Epidermal melanocyte (primary cell): Measurements from ENCODE around the gene CACNB2.
"Not testable (repeated sequence)": the region's sequence is repeated elsewhere in the genome, so short reads cannot be mapped to it uniquely, and the experiment has no call there.

Experiments used
- DNase-seq: peaks from one replicate; pipeline ENCODE4 v3.0.0; 2011; ENCODE audit warnings: low spot score; ENCODE audit not compliant: insufficient read length

Gene CACNB2

DNA sequence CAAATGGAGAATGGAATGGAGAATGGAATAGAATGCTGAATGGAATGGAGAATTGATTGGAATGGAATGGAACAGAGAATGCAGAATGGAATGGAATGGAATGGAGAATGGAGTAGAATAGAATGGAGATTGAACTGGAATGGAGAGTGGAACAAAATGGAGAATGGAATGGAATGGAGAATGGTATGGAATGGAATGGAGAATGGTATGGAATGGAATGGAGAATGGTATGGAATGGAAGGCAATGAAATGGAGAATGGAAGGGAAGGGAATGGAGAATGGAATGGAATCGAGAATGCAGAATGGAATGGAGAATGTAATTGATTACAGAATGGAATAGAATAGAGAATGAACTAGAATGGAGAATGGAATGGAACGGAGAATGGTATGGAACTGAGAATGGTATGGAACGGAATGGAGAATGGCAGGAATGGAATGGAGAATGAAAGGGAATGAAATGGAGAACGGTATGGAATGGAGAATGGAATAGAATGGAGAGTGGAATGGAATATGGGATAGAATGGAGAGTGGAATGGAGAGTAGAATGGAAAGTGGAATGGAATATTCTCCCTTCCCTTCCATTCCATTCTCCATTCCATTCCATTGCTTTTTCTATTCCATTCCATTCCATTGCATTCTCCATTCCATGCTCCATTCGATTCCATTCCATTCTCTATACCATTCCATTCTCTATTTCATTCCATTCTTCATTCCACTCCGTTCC is 422.9 kb downstream of the CACNB2 start:
- DNase-seq: no peak

DNA sequence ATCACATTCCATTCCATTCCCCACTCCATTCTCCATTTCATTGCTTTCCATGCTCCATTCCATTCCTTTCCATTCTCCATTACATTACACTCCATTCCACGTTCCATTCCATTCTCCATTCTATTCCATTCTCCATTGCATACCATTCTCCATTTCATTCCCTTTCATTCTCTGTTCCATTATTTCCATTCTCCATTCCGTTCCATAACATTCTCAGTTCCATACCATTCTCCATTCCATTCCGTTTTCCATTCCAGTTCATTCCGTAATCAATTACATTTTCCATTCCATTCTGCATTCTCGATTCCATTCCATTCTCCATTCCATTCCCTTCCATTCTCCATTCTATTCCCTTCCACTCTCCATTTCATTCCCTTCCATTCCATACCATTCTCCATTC is 424.8 kb downstream of the CACNB2 start:
- DNase-seq: no peak

DNA sequence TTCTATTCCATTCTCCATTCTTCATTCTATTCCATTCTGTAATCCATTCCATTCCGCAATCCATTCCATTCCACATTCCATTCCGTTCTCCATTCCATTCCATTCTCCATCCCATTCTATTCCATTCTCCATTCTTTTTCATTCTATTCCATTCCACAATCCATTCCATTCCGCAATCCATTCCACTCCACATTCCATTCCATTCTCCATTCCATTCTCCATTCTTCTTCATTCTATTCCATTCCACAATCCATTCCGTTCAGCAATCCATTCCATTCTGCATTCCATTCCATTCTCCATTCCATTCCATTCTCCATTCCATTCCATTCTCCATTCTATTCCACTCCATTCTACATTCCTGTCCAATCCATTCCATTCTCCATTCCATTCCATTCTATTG is 426.0 kb downstream of the CACNB2 start:
- no peak for DNase-seq

DNA sequence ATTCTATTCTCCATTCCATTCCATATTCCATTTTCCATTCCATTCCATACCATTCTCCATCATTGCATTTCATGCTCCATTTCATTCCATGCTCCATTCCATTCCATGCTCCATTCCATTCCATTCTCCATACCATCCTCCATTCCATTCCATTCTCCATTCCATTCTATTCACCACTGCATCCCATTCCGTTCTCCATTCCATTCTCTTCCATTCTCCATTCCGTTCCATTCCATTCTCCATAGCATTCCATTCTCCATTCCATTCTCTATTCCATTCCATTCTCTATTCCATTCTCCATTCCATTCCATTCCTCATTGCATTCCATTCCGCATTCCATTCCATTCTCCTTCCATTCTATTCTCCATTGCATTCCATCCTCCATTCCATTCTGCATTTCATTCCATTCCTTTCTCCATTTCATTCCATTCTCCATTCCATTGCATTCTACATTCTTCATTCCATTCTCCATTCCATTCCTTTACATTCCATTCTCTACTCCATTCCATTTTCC is 427.2 kb downstream of the CACNB2 start:
- no peak for DNase-seq

DNA sequence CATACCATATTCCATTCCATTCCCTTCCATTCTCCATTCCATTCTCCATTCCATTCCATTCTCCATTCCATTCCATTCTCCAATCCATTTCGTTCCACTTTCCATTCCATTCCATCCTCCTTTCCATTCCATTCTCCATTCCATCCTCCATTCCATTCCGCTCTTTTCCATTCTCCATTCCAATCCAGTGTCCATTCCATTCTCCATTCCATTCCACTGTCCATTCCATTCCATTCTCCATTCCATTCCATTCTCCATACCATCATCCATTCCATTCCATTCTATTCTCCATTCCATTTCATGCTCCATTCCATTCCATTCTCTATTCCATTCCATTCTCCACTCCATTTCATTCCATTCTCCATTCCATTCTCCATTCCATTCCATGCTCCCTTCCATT is 430.2 kb downstream of the CACNB2 start:
- DNase-seq: not testable (repeated sequence)

DNA sequence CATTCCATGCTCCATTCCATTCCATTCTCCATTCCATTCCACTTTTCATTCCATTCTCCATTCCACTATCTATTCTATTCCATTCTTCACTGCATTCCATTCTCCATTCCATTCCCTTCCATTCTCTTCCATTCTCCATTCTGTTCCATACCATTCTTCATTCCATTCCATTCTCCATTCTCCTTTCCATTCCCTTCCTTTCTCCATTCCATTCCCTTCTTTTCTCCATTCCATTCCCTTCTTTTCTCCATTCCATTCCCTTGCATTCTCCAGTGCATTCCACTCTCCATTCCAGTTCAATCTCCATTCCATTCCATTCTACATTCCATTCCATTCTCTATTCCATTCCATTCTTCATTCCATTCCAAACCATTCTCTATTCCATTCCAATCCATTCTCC is 430.9 kb downstream of the CACNB2 start:
- no peak for DNase-seq

DNA sequence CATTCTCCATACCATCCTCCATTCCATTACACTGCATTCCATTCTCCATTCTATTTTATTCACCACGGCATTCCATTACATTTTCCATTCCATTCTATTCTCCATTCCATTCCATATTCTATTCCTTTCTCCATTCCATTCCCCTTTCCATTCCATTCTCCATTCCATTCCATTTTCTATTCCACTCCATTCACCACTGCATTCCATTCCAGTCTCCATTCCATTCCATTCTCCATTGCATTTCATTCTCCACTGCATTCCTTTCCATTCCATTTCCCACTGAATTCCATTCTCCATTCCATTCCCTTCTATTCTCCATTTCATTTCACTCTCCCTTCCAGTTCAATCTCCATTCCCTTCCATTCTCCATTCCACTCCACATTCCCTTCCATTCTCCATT is 431.6 kb downstream of the CACNB2 start:
- no peak for DNase-seq

DNA sequence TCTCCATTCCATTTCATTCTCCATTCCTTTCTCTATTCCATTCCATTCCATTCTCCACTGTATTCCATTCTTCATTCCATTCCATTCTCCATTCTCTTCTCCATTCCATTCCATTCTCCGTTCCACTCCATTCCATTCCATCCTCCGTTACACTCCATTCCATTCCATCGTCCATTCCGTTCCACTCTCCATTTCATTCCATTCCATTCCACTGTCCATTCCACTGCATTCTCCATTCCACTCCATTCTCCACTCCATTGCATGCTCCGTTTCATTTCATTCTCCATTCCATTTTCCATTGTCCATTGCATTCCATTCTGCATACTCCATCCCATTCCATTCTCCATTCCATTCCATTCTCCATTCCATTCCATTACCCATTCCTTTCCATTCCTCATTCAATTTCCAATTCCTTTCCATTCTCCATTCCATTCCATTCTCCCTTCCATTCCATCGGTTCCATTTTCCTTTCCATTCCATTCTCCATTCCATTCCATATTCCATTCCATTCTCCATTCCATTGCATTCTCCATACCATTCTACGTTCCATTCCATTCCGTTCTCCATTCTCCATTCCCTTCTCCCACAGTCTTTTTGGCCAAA is 432.8 kb downstream of the CACNB2 start:
- DNase-seq: no peak

DNA sequence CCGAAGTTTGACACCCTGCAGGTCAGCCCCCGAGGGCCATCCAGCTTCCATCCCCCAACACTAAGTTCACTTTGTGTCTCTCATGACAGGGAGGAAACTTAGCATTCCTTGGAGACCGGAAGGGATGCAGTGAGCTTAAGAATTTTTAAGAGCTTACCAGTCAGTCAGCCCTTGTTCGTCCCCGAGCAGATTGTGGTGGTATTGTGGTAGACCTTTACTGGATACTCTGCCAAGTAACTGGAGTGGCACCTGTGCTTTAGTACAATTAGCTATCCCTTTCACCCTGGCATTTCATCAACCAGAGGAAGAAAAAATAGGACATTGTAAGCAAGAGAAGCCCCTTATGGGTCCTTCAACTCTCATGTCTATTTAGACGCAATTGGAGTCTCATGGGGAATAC is 436.4 kb downstream of the CACNB2 start:
- no peak for DNase-seq

DNA sequence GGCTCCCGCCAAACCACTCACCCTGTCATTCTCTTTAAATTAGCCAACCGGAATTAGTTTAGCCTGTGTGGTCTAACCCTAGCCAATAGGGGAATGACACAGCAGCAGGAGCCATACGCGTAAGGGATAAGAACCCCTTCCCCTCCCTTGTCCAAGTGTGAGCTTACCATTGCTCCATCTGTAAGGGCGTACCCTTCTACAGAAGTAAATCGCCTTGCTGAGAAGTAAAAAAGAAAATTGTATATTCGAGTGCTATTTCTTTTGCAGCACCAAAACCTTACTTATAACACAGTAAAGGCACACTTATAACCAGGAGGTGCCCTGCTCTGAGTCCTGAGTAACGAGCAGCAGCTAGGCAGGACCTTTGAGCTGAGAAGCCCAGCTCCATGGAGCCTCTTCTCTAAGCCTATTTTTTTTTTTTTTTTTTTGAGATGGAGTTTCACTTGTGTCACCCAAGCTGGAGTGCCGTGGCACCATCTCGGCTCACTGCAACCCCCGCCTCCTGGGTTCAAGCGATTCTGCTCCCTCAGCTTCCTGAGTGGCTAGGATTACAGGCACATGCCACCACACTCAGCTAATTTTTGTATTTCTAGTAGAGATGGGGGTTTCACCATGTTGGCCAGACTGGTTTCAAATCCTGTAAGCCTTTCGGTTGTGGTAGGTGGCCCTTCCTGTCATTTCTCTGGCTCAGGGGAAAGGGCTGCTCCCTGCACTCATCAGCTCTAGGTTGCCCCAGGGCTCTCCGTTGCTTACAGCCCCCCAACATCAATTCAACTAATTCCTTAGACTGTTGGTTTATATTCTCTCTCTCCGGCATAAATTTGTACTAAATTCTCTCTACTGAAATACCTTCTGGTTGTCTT is 437.8 kb downstream of the CACNB2 start:
- no peak for DNase-seq

DNA sequence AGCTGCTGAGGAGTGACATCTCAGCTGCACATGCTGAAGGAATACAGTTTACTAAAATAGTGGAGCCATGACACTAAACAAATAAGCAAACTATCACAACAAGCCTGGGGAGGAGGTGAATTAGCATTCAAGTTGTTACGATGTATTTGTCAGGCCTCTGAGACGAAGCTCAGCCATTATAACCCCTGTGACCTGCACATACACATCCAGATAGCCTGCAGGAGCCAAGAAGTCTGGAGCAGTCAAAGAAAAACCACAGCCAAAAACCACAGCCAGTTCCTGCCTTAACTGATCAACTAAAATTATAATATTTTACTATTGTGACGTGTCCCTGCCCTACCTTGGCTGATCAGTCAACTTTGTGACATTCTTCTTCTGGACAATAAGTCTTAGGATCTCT is 442.6 kb downstream of the CACNB2 start:
- no peak for DNase-seq

DNA sequence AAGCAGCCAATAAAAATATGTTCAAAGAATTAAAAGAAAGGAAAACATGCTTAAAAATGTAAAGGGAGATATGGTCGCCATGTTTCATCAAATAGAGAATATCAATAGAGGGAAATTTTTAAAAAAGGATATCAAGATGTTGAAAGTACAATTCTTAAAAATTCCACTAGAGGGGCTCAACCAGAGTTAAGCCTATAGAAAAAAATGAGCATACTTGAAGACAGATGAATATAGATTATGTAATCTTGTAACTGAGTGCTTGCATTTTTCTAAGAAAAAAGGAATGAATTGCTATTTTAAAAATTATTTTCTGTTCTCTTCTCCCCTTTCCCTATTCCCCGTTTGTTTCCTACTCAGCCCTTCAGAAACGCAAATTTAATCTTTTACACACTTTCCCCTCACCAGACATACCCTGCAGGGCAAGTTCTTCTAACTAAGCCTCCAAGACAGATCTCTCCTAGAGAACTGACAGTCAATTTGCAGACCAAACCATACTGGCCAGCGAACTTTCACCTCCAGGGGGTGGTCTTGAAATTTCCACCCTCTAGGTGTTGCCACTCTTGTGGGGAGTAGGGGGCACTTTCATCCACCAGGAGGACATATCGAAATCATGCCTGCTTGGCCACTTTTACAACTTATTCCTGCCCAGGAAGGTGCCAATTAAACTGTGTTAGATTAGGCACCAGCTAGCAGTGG is 443.5 kb downstream of the CACNB2 start:
- DNase-seq: no peak

DNA sequence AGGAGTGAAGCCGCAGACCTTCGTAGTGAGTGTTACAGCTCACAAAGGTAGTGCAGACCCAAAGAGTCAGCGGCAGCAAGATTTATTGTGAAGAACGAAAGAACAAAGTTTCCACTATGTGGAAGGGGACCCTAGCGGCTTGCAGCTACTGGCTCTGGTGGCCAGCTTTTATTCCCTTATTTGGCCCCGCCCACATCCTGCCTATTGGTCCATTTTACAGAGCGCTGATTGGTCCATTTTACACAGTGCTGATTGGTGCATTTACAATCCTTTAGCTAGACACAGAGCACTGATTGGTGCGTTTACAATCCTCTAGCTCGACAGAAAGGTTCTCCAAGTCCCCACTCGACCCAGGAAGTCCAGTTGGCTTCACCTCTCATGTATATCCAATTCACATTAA is 446.4 kb downstream of the CACNB2 start:
- not testable (repeated sequence) for DNase-seq

DNA sequence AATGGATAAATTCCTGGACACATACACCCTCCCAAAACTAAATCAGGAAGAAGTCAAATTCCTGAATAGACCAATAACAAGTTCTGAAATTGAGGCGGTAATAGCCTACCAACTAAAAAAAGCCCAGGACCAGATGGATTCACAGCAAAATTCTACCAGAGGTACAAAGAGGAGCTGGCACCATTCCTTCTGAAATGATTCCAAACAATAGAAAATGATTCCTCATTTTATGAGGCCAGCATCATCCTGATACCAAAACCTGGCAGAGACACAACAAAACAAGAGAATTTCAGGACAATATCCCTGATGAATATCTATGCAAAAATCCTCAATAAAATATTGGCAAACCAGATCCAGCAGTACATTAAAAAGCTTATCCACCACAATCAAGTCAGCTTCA is 450.9 kb downstream of the CACNB2 start:
- DNase-seq: not testable (repeated sequence)
